GM11168 (cell line): ENCODE measurements around the gene DNAI1.

ENCODE experiments used
- in situ Hi-C: fragments of 300-500 bp; cut with MboI; formaldehyde crosslinking; loops from one replicate; pipeline ENCODE4 v1.12.0; 2022; ENCODE audit warnings: low sequenced_read_pairs; ENCODE audit not compliant: unreplicated experiment

DNAI1 gene

GRCh38 chr9:34458013-34458958 is at the start of gene DNAI1, which contains the start of gene FAM219A:
Gene DNAI1, plus strand, starts transcription at chr9:34458805. Its CDS starts 201 bp downstream, at chr9:34459006.
Gene FAM219A, minus strand, starts transcription at chr9:34458570. Its CDS starts 307 bp downstream, at chr9:34458263.
- in situ Hi-C loops: no loop called here

- in situ Hi-C loops: no loop called here
Measured at GRCh38 chr9:34409154-34409553, 49.5 kb upstream of the DNAI1 start.

- in situ Hi-C loops: no loop called here
Measured at GRCh38 chr9:34412336-34412735, 46.3 kb upstream of the DNAI1 start.

DNA sequence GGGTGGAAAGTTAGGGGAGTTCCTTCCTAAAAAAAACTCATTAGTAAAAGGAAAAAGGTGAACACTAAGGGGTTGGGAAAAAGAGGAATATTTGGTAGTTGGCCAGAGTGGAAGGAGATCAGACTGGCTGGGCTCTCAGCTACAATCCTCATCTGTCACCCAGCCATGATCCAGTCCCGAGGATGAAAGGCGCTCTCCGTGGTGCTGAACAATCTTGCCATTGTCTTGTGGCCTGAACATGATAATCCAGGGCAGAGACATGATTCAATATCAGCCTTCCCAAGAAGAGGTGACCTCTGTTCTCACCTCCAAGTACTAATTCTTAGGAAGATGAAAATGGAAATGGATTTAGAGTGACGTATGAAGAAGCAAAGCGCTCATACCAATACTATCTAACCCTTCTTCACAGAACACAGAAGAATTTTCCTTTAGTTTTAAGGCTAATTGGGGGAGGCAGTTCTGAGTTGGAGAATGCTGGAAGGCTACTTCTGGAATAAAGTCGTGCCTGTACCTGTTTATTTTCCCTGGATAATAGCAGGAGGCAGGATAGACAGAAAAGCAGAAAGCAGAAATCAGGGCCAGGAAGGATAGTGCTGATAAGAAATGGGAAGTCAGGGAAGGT is 45.3 kb upstream of the DNAI1 start:
- in situ Hi-C loops: no loop called here

GRCh38 chr9:34417734-34418133 is 40.9 kb upstream of the DNAI1 start:
- in situ Hi-C loops: no loop called here

GRCh38 chr9:34419716-34420504 is 38.7 kb upstream of the DNAI1 start:
- in situ Hi-C loops: loop anchor here (10.0 kb wide), 2 partner anchors 75 to 185 kb away; no protein-coding TSS in a partner anchor

DNA sequence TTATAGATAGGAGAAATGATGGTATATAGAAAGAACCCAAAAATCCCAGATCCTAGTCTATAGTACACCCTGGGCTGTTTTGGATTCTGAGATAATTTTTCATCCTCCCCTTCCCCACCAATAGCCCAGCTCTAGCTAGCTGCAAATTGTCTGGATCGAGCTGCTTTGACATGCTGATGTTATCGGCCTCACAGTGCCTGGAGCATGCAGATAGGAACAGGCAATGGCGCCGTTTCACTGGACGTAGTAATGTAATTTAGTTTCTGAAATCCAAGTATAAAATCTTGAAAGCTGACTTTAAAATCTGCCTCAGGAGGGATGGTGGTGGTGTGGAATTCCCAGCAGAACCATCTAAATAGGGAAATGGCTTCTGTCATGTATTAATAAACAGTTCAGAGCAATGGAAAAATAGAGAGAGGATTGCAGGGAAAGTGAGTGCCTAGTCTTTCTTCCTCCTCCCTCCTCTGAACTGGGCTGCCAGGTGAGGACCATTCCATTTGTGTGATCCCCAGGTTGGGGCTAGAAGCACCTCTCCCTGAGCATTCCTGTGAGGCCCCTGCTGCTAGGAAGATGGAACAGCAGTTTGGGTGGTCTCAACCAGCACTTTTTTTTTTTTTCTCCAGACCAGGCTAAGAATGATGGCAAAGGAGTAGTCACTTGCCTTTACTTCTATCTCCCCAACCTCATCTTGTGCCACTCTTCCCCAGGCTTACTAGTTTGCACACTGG is 32.1 kb upstream of the DNAI1 start:
- in situ Hi-C loops: loop anchor here (10.0 kb wide), 2 partner anchors 68 to 178 kb away; no protein-coding TSS in a partner anchor

GRCh38 chr9:34428325-34428958 is 30.2 kb upstream of the DNAI1 start:
- in situ Hi-C loops: loop anchor here (10.0 kb wide), 2 partner anchors 66 to 176 kb away; no protein-coding TSS in a partner anchor

DNA sequence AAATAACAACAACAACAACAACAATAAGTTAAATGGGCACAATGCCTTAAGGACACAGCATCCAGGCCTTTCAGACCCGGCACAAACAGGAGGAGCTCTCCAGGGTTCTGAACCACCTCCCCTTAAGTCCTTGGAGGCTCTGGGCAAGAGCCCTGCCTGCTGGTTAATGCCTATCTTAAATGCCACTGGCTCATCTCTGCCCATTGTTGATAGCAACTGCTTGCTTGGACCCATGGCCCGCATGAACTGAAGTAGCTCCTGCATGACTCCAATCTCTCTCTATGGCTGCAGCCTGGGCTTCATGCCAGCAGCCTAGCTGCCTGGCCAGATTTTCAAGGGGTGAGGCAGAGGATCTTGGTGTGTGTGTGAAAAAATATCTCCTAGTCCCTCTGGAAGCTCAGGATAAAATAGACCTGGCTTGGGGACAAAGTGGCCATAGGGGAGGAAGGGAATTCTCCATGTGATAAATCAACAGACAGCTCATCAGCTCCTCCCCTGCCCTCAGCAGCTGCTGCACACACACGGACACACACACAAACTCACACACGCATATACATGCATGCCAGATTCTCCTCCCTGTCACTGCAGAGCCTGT is 27.7 kb upstream of the DNAI1 start:
- in situ Hi-C loops: no loop called here

DNA sequence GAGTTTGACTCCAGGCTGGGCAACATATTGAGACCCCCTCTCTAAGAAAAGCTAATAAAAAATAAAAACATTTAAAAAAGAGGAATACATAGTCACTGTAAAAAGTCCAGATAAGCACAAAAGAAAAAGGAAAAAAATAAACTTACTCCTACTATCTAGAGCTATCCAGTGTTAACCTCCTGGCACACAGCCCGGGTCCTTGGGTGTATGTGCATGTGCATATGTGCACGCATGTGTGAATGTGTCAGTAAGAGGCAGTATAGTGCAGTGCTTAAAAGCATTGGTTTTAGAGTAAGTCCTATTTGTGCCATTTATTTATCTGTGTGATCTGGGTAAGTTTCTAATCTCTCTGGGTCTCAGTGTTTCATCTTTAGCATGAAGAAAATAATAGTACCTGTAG is 26.9 kb upstream of the DNAI1 start:
- in situ Hi-C loops: no loop called here

- in situ Hi-C loops: loop anchor here (5.0 kb wide), 1 partner anchor 80 kb away; no protein-coding TSS in a partner anchor
Measured at GRCh38 chr9:34437006-34437925, 21.3 kb upstream of the DNAI1 start.

DNA sequence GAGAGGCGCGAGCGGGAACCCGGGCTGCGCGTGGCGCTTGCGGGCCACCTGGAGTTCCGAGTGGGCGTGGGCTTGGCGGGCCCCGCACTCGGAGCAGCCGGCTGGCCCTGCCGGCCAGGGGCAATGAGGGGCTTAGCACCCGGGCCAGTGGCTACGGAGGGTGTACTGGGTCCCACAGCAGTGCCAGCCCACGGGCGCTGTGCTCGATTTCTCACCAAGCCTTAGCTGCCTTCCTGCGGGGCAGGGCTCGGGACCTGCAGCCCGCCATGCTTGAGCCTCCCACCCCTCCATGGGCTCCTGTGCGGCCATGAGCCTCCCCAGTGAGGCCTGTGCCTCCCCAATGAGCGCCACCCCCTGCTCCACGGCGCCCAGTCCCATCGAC is 20.7 kb upstream of the DNAI1 start:
- in situ Hi-C loops: loop anchor here (5.0 kb wide), 1 partner anchor 79 kb away; no protein-coding TSS in a partner anchor

DNA sequence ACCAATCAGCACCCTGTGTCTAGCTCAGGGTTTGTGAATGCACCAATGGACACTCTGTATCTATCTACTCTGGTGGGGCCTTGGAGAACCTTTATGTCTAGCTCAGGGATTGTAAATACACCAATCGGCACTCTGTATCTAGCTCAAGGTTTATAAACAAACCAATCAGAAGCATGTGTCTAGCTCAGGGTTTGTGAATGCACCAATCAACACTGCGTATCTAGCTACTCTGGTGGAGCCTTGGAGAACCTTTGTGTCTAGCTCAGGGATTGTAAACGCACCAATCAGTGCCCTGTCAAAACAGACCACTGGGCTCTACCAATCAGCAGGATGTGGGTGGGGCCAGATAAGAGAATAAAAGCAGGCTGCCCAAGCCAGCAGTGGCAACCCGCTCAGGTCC is 20.1 kb upstream of the DNAI1 start:
- in situ Hi-C loops: loop anchor here (5.0 kb wide), 1 partner anchor 79 kb away; no protein-coding TSS in a partner anchor

DNA sequence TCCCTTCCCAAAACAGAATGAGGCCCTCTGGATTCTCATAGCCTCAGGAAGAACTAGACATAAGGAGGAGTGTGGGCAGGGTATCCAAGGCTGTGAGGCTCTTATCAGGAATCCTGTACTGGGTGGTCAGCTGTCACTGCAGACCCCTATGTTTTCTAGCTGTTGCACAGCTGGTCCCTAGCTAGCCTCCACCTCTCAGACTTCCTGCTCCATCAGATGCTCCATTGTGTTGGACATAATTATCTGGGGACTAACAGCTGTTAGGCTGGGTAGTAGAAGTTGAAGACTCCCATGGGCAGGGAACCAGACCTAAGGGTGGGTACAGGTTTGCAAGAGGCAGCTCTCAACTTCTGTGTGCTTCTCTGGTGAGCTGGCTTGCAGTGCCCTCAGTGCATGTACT is 18.6 kb upstream of the DNAI1 start:
- in situ Hi-C loops: no loop called here

DNA sequence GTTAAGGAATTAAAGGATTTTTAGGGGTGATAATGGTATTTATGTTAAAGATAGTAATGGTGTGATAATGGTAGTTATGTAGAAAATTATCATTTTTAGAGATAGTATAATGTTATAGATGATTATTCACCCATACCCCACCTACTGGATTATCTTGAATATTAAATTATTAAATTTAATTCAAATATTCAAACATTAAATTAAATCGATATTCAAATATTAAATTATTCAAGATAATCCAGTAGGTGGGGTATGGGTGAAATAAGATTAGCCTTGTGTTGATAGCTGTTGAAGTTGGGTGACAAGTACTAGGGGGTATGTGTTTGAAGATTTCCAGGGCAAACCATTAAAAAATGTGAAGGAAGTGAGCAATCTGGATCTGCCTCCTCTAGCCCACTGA is 15.8 kb upstream of the DNAI1 start:
- in situ Hi-C loops: no loop called here

- in situ Hi-C loops: no loop called here
Measured at GRCh38 chr9:34443533-34443932, 15.1 kb upstream of the DNAI1 start.

GRCh38 chr9:34443976-34444375 is 14.6 kb upstream of the DNAI1 start:
- in situ Hi-C loops: no loop called here

- in situ Hi-C loops: no loop called here
Measured at GRCh38 chr9:34446468-34446891, 12.1 kb upstream of the DNAI1 start.
